Hepatocyte (in vitro differentiated cells): ENCODE data around the gene TMEM238.
"Not testable (repeated sequence)": the region's sequence is repeated elsewhere in the genome, so short reads cannot be mapped to it uniquely, and the experiment has no call there.

Experiments used
- CTCF ChIP-seq: fragments of 200-600 bp; sonication (generic); IDR thresholded peaks from 2 replicates; pipeline ENCODE4 v1.5.1; 2016; ENCODE audit warnings: antibody characterized with exemption, mild to moderate bottlenecking; ENCODE audit not compliant: poor library complexity
- EZH2 ChIP-seq: fragments of 200-600 bp; sonication (generic); IDR thresholded peaks from 2 replicates; pipeline ENCODE4 v1.6.1; 2016; ENCODE audit warnings: antibody characterized with exemption, mild to moderate bottlenecking, borderline replicate concordance

DNA sequence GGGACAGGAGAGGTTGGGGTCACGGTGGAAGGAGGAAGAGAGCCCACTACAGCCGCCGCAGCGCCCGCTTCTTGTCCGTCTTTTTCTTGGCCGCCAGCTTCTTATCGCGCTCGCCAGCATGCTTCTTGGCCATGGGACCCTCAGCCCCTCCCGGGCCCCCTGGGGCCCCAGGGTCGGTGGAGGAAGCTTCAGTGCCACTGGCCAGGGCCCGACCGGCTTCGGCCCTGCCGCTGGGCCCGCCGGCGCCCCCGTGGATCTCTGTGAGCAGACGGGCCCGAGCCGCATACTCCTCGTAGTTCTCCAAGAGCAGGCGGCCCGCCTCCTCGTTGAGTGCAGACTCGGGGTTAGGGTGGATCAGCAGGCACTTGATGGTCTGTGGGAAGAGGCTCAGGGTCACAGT lies 17.3 kb upstream of the TMEM238 start:
- not testable (repeated sequence) for TF ChIP-seq CTCF, EZH2
